GM12878 (cell line): ENCODE measurements around the gene COX4I2. TPM values are rescaled to one million over a fixed set of nuclear protein-coding genes. Genes with fewer than 3 reads are reported as not detected.
"Not testable (repeated sequence)": the region's sequence is repeated elsewhere in the genome, so short reads cannot be mapped to it uniquely, and the experiment has no call there.

Source experiments
- ATAC-seq: fragments of 200-7000 bp; cut with Tn5 transposase; 3 replicates; pipeline ENCODE4 v1.9.1; 2020; ENCODE audit warnings: mild to moderate bottlenecking, moderate library complexity
- BruUV-seq: library from RNA; stranded (reverse); fragments of 400-500 nt; replicated peaks from 2 replicates; lab custom pipeline; 2021; lab: Mats Ljungman, UMichigan
- CTCF ChIA-PET: fragments of 300-600 bp; sonication (Branson Sonifier 250); formaldehyde crosslinking; extraction: SDS; loops from one replicate; lab custom pipeline; 2021; ENCODE audit warnings: inconsistent platforms; lab: Yijun Ruan, JAX
- POLR2A ChIA-PET: fragments of 350-600 bp; formaldehyde crosslinking; extraction: SDS; loops from one replicate; lab custom pipeline; 2021; ENCODE audit warnings: inconsistent platforms; lab: Charles Lee
- RAD21 ChIA-PET: fragments of 300-600 bp; sonication (Branson Sonifier 250); formaldehyde crosslinking; loops from one replicate; lab custom pipeline; 2023; ENCODE audit warnings: antibody characterized with exemption; ENCODE audit not compliant: unreplicated experiment; lab: Charles Lee
- SMC1A ChIA-PET: fragments of 300-600 bp; sonication (Branson Sonifier 250); formaldehyde crosslinking; loops from one replicate; lab custom pipeline; 2023; ENCODE audit not compliant: unreplicated experiment, uncharacterized antibody; lab: Charles Lee
- DNase-seq: peaks from one replicate; pipeline ENCODE4 v3.0.0-alpha.2; 2011; ENCODE audit warnings: low read depth, low spot score
- FAIRE-seq: peaks from 3 replicates; lab custom pipeline; 2011; peaks lifted over from hg19 to GRCh38; lab: Jason Lieb, UNC
- H2AFZ ChIP-seq: 2 replicates; pipeline ENCODE4 v1.6.0; 2011; ENCODE audit warnings: low read depth, low read length, control low read depth; ENCODE audit not compliant: control insufficient read depth
- H3K27ac ChIP-seq: 2 replicates; pipeline ENCODE4 v1.5.1; 2011; ENCODE audit warnings: control low read depth; ENCODE audit not compliant: control insufficient read depth, insufficient read depth
- H3K27me3 ChIP-seq, 2 experiments: replicated peaks in 1 of 2; 2 replicates each; pipeline versions ENCODE4 v1.6.0 to v1.6.1; 2011; ENCODE audit warnings: low read length in 1 of 2; ENCODE audit not compliant: control insufficient read depth in 2 of 2, insufficient read depth in 2 of 2
- H3K36me3 ChIP-seq, 2 experiments: 2 replicates each; pipeline ENCODE4 v1.5.1; 2011; ENCODE audit warnings: low read length in 1 of 2; ENCODE audit not compliant: control insufficient read depth in 2 of 2, insufficient read depth in 2 of 2
- H3K4me1 ChIP-seq: 2 replicates; pipeline ENCODE4 v1.6.1; 2011; ENCODE audit warnings: mild to moderate bottlenecking, low read length, moderate library complexity, mixed read lengths; ENCODE audit not compliant: control insufficient read depth, insufficient read depth
- H3K4me2 ChIP-seq: 2 replicates; pipeline ENCODE4 v1.6.0; 2011; ENCODE audit warnings: control low read depth; ENCODE audit not compliant: control insufficient read depth, insufficient read depth
- H3K4me3 ChIP-seq: fragments of 200-600 bp; sonication (generic); 2 replicates; pipeline ENCODE4 v1.5.1; 2016
- H3K79me2 ChIP-seq: 2 replicates; pipeline ENCODE4 v1.6.0; 2011; ENCODE audit warnings: low read length; ENCODE audit not compliant: control insufficient read depth, insufficient read depth
- H3K9ac ChIP-seq: 2 replicates; pipeline ENCODE4 v1.8.0; 2011; ENCODE audit warnings: low read length, control low read depth, mixed read lengths; ENCODE audit not compliant: control insufficient read depth, insufficient read depth
- H3K9me3 ChIP-seq: replicated peaks from 3 replicates; pipeline ENCODE4 v1.5.1; 2011; ENCODE audit warnings: mild to moderate bottlenecking, low read length; ENCODE audit not compliant: control insufficient read depth, insufficient read depth
- H4K20me1 ChIP-seq: 2 replicates; pipeline ENCODE4 v1.6.0; 2011; ENCODE audit not compliant: control insufficient read depth, insufficient read depth
- BCL11A ChIP-seq: IDR thresholded peaks from 2 replicates; pipeline ENCODE4 v1.6.1; 2011; ENCODE audit warnings: low read depth, low read length
- EZH2 ChIP-seq: IDR thresholded peaks from 2 replicates; pipeline ENCODE4 v1.6.1; 2012; ENCODE audit warnings: low read depth, mild to moderate bottlenecking, control low read depth, inconsistent platforms, low read length, borderline replicate concordance; ENCODE audit not compliant: control insufficient read depth
- HDGF ChIP-seq: fragments of 450-650 bp; IDR thresholded peaks from 2 replicates; pipeline ENCODE4 v1.6.1; 2016; ENCODE audit warnings: antibody characterized with exemption
- JUND ChIP-seq: IDR thresholded peaks from 2 replicates; pipeline ENCODE4 v1.6.1; 2012; ENCODE audit warnings: low read depth, mild to moderate bottlenecking, low read length, improper control_type of control experiment, moderate library complexity
- MTA2 ChIP-seq: fragments of 450-650 bp; IDR thresholded peaks from 2 replicates; pipeline ENCODE4 v1.6.1; 2016; ENCODE audit warnings: low read depth, mild to moderate bottlenecking, moderate library complexity
- PRDM15 ChIP-seq: fragments of 450-650 bp; formaldehyde crosslinking; IDR thresholded peaks from 2 replicates; pipeline ENCODE4 v1.4.0; 2020; ENCODE audit warnings: mild to moderate bottlenecking, moderate library complexity
- STAT1 ChIP-seq: fragments of 450-650 bp; conservative IDR thresholded peaks from 2 replicates; pipeline ENCODE4 v1.6.1; 2014; ENCODE audit warnings: antibody characterized with exemption, mild to moderate bottlenecking
- TARDBP ChIP-seq: IDR thresholded peaks from 2 replicates; pipeline ENCODE4 v1.6.1; 2016; ENCODE audit warnings: borderline replicate concordance
- TBL1XR1 ChIP-seq: IDR thresholded peaks from 2 replicates; pipeline ENCODE4 v1.6.1; 2012; ENCODE audit warnings: low read depth, low read length, improper control_type of control experiment
- WGBS: methylation state at CpG from one replicate; pipeline ENCODE4 v1.1.6; 2016; ENCODE audit warnings: low lambda C conversion rate; ENCODE audit not compliant: insufficient replicate concordance, insufficient coverage; ENCODE audit errors: missing lambda C conversion rate; 5-methylcytosine and 5-hydroxymethylcytosine counted together
- in situ Hi-C: fragments of 300-500 bp; cut with MboI; formaldehyde crosslinking; loops from 9 replicates; pipeline ENCODE4 v1.14.3; 2018; ENCODE audit warnings: mixed read lengths
- intact Hi-C: fragments of 100-400 bp; cut with micrococcal nuclease; formaldehyde crosslinking; loops from one replicate; pipeline ENCODE4 v1.14.2; 2022; ENCODE audit not compliant: unreplicated experiment
- polyA plus RNA-seq, 11 experiments: library from polyadenylated mRNA; depleted of rRNA in 4 of 11; unstranded in 6 of 11; stranded (reverse) in 5 of 11; fragments of >200 nt; fragmentation: Nextera tagmentation in 4 of 11; fragmentation: Illumina TruSeq in 1 of 11; extraction: Ambion mirVana in 4 of 11; extraction: Trizol in 1 of 11; gene quantifications; 1 replicate in 1 of 11; 2 replicates in 10 of 11; pipeline versions ENCODE4 v1.2.1 to v1.2.3, GENCODE V29; 2011 to 2016; ENCODE audit warnings: inconsistent platforms in 2 of 11, missing spikeins in 2 of 11, low read depth in 1 of 11
- total RNA-seq, 4 experiments: library from RNA; depleted of rRNA in 3 of 4; stranded (reverse); fragments of >200 nt in 3 of 4; fragmentation: Illumina TruSeq in 1 of 4; extraction: Trizol in 1 of 4; gene quantifications; 2 replicates each; pipeline versions ENCODE4 v1.2.1 to v1.2.3, GENCODE V29; 2013 to 2021

COX4I2 gene
- total and polyA plus RNA-seq, 10 of the 15 experiments (the other 5 are each of a cell fraction or from before 2014, with no cell fraction given), result not detected

GRCh38 chr20:31644701-31645100 is 7.0 kb downstream of the COX4I2 start:
- intact Hi-C loops, result no loop called here
- TF ChIP-seq BCL11A (no peak), MTA2 (no peak), JUND (no peak), TBL1XR1 (no peak), PRDM15 (no peak), TARDBP (no peak), STAT1 (no peak), EZH2 (no peak), HDGF (no peak)
- CTCF ChIA-PET, result interaction anchor here (2.7 kb wide), 1 partner anchor 10 kb away, joined by 14 read pairs; no protein-coding TSS in a partner anchor
- no peak overlapping the region for H2AFZ ChIP-seq
- SMC1A ChIA-PET, result interaction anchor here (1.0 to 1.6 kb wide), 2 partner anchors 15 to 79 kb away, joined by 3 read pairs; no protein-coding TSS in a partner anchor
- no peaks in the 10 kb centered on the region for H3K9me3 ChIP-seq
- FAIRE-seq, result no peak
- no peak for DNase-seq
- BruUV-seq, result no TSS peak
- POLR2A ChIA-PET, result no interaction called here
- RAD21 ChIA-PET, result interaction anchor here (0.8 kb wide), 1 partner anchor 11 kb away, joined by 3 read pairs; no protein-coding TSS in a partner anchor
- H3K9ac ChIP-seq, result no peak overlapping the region
- peaks cover 2% of the 10 kb centered on the region for H3K4me1 ChIP-seq
- in situ Hi-C loops, result no loop called here
- ATAC-seq, result no peak
- no peaks in the 10 kb centered on the region for H3K36me3 ChIP-seq
- 61% methylated on average over 8 of the region's 8 CpGs for WGBS
- H3K4me3 ChIP-seq, result no peak overlapping the region
- no peak overlapping the region for H3K27ac ChIP-seq
- H3K27me3 ChIP-seq, result no peaks in the 10 kb centered on the region
- no peaks in the 10 kb centered on the region for H3K79me2 ChIP-seq
- H3K4me2 ChIP-seq, result no peak overlapping the region
- no peaks in the 10 kb centered on the region for H4K20me1 ChIP-seq

GRCh38 chr20:31648104-31648503 is 10.4 kb downstream of the COX4I2 start:
- RAD21 ChIA-PET, result interaction anchor here (1.4 kb wide), 1 partner anchor 75 kb away, joined by 7 read pairs; no protein-coding TSS in a partner anchor
- H3K4me2 ChIP-seq, in situ Hi-C loops, H3K27me3 ChIP-seq, H3K27ac ChIP-seq, H3K79me2 ChIP-seq, H3K9ac ChIP-seq, FAIRE-seq, H3K4me3 ChIP-seq, POLR2A ChIA-PET, BruUV-seq, H3K36me3 ChIP-seq, ATAC-seq, H2AFZ ChIP-seq, DNase-seq, H4K20me1 ChIP-seq, H3K9me3 ChIP-seq, intact Hi-C loops, SMC1A ChIA-PET, H3K4me1 ChIP-seq: not testable (repeated sequence)
- WGBS, result 7% methylated on average over 3 of the region's 3 CpGs
- CTCF ChIA-PET, result interaction anchor here (0.5 to 3.1 kb wide), 6 partner anchors 13 to 76 kb away, joined by 3 to 25 read pairs (median 4); no protein-coding TSS in a partner anchor
